HG02973 (cell line): Measurements from ENCODE around the gene PAEP.

ENCODE experiments used
- ATAC-seq: cut with Tn5 transposase; IDR thresholded peaks from one replicate; pipeline ENCODE4 v1.9.1; 2021; ENCODE audit warnings: moderate library complexity; ENCODE audit not compliant: unreplicated experiment

PAEP gene

DNA sequence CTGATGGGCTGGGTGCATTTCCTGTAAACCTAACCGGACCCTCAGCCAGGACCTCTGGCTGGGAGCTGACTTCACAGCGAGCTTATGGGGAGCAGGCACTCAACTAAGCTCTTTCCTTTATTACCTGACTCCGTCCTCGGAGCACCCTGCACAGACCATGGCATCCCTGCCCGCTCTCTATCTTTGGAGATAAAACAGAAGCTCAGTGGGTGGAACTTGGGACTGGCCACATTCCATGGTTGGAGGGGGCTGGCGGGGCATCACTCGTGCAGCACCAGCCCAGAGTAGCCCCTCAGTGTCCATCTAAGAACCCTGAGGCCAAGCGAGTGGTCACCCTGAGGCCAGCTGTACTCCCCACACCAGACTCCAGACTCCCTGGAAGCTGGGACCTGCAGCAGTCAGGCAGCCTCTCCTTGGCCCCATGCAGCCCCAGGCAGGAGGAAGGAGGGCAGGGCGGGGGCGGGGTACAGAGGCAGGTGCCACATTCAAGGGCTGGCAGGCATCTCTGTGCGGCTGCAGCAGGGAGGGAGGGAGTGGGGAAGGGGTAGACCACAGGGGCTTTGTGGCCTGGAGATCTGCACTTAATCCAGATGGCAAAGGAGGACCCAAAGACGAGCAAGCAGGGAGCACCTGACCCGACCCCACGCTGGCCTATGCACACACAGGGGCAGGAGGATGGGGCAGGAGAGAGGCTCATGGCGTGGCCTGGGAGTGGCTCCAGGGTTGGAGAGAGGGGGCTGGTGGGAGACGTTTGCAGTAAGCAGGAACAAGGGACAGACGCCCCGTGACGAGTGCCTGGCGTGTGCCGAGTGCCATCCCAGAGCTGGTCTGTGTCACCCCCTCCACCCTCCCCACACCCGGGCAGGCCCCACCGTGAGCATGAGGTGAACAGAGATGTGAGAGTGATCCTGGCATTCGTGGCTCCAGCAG lies 51.7 kb downstream of the PAEP start:
- no peak for ATAC-seq

DNA sequence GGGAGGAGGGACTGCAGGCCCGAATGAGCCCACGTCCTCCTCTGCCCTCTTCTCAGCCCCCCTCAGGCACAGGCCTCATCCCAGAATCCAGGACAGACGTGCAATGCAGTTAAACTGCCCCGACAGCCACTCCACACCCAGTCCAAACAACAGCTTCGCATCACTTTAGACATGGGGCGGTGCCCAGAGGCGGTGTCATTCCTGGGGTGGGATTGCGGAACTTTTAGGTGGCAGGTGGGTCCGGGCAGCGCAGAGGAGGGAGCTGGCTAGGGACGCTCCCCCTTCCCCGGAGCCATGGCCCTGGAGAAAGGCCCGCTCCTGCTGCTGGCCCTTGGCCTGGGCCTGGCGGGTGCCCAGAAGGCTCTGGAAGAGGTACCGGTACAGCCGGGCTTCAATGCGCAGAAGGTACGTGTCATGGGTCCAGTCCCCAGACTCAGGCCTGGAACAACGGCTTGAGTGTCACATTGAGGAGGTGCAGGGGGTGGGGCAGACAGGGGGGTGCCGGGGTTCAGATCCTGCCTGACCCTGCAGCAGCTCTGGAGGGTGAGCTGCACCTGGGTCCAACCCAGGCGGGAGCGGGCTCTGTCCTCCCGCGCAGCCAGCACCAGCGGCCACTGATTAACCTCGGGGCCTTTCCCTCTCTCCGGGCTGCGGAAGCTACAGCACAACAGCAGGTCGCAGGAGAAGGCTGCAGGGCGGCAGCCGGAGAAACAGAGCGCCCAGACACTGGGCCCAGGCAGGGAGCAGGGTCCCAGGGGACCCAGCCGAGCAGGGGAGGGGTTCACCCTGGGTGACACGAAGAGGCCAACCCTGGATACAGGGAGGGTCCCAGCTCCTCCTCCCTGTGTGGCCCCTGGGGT lies 52.6 kb downstream of the PAEP start:
- no peak for ATAC-seq

DNA sequence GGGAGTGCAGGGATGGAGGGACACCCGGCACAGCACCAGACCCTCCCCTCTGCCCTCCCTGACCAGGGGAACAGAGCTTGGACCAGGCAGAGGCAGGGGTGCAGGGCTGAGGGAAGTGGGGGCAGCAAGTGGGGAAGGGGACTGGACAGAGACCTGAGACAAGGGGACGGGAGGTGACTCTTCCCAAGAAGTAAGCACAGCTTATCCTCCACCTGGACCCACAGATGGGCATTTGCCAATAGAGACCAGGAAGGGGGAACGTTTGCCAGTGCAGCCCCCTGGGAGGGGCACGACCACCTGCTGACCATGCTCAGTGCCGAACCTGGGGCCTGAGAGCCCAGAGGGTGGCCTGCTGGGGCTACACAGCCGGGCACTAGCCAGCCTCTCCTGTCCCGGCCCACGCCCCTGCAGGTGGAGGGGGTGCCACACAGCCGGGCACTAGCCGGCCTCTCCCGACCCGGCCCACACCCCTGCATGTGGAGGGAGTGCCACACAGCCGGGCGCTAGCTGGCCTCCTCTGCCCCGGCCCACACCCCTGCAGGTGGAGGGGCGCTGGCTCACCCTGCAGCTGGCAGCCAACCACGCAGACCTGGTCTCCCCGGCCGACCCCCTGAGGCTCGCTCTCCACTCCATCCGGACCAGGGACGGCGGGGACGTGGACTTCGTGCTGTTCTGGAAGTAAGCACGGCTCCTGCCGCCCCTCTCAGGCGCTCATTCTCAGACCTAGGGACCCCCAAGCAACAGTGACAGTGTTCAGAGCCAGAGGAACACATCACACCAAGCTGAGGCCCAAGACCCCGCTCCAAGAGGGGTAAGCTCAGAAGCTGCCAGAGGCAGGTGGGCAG lies 53.5 kb downstream of the PAEP start:
- no peak for ATAC-seq

DNA sequence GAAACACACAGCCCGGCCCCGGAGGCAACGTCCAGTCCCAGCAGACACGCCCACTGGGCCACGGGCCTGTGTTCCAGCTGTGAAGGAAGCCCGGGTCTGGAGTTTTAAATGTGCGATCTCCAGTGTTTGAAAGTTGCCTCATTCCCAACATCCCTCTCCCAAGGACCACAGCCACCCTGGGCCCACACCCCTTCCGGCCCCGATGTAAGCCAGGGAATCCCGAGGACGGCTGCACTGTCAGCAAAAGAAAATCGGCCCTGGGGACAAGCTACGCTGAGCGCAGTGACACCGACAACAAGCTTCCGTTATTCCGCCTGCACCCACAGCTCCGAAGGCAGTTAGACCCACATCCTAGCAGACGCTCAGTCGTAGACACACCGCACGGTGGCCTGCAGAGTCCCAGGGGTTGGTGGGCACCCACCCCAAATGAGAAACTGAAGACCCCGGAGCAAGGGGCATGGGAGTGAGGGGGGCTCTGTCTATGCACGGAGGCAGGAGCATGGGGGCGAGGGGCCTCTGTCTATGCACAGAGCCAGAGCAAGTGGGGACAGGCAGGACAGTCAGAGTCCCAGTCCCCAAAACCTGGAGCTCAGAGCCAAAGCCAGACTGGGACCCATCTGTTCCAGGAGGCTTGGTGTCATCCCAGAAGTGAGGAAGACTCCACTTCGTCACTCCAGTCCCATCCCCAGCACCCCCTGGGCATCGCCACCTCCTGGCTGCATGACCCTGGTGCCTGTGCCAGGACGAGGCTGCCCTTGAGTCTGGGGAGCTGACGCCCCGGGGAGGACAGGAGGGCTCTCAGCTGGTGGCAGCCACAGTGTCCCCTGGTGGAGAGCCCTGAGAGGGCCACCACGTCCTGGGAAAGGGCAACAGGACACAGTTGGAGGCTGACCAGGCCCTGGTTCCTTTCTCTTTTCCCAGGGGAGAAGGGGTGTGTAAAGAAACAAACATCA lies 54.4 kb downstream of the PAEP start:
- ATAC-seq: no peak
